ENCODE measurements around the gene CTXND1.

The CTXND1 gene

DNA sequence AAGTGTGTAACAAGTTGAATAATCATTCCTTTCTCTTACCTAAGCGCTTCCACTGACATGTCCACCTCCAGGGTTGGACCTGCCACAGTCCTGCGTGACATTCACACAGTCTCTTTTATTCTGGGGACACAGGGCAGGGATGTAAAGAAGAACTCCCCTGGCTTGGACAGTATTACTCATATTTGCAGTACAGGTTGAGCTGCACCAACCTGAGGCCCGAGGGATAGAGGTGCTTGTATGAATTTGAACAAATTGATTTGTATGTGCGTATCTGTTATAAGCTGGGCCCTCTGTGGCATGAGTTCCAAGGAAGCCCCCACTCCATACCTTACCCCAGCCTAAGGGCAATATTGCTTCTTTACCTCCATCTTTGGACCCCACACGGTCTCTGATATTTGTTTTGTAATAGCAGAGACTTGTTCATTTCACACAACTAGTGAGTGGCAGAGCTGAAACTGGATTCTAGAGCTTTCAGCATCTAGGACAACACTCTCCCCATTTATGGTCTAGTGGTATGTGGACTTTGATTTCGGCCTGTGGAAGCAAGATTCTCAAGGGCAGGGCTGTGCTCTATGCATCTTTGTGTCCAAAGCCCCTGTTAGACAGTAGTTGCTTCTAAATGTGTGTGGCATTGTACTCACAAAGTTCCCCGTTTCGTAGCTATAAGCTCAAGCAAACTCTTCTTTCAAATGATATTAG is 60.0 kb downstream of the CTXND1 start:
- Histone ChIP-seq H3K79me1 (ENCODE audit: low read length) (no peaks in the 10 kb centered on the region), H3K36me3 (ENCODE audit: control insufficient read depth, insufficient read depth, low read length) (no peaks in the 10 kb centered on the region), H3K9ac (ENCODE audit: low read length) (no peak overlapping the region), H3K4me1 (ENCODE audit: control insufficient read depth, low read depth, low read length) (no peaks in the 10 kb centered on the region), H2BK5ac (ENCODE audit: low read length) (no peak overlapping the region), H3K4me2 (ENCODE audit: low read length) (no peak overlapping the region), H3K27me3 (ENCODE audit: insufficient read depth, low read length, poor library complexity) (no peaks in the 10 kb centered on the region), H3K56ac (ENCODE audit: low read length) (no peak overlapping the region), H3K4me3 (ENCODE audit: low read length) (no peak overlapping the region), H2AK5ac (ENCODE audit: low read length) (no peak overlapping the region), H3K23ac (ENCODE audit: low read length) (no peak overlapping the region), H2BK120ac (ENCODE audit: low read depth, low read length) (no peak overlapping the region), H4K5ac (ENCODE audit: low read length) (no peak overlapping the region), H2BK15ac (replicated peaks; ENCODE audit: low read depth) (no peak overlapping the region), H4K8ac (ENCODE audit: low read depth, low read length) (no peak overlapping the region), H3K4ac (ENCODE audit: low read depth, low read length) (no peak overlapping the region), H3K27ac (ENCODE audit: low read depth, low read length) (no peak overlapping the region), H3K18ac (ENCODE audit: low read length) (no peak overlapping the region), H3K79me2 (ENCODE audit: control insufficient read depth, insufficient read depth, low read length) (no peaks in the 10 kb centered on the region)
- no peak for DNase-seq
- WGBS (ENCODE audit: extremely low coverage, insufficient coverage, low lambda C conversion rate), result no CpG with 5 or more reads among the region's 8 CpGs

DNA sequence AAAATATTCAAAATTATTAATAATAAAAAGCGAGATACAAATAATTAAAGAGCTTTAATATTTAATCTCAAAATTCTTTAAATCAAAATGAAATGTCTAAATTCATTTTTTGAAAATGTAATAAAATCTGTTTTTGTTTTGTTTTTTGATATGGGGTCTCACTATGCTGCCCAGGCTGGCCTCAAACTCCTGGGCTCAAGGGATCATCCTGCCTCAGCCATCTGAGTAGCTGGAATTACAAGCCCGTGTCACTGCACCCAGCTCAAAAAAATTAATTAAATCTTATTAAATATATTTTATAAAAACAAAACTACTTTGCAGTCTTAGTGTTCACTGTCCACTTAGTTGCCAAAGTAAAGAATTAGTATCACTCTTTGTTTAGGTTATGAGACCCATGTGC is 60.8 kb downstream of the CTXND1 start:
- no peak overlapping the region for H4K5ac ChIP-seq (ENCODE audit: low read length)
- H3K4ac ChIP-seq (ENCODE audit: low read depth, low read length), result no peak overlapping the region
- H3K27me3 ChIP-seq (ENCODE audit: insufficient read depth, low read length, poor library complexity), result no peaks in the 10 kb centered on the region
- H3K27ac ChIP-seq (ENCODE audit: low read depth, low read length), result no peak overlapping the region
- no peak overlapping the region for H2BK120ac ChIP-seq (ENCODE audit: low read depth, low read length)
- H2AK5ac ChIP-seq (ENCODE audit: low read length), result no peak overlapping the region
- H3K56ac ChIP-seq (ENCODE audit: low read length), result no peak overlapping the region
- no peak overlapping the region for H4K8ac ChIP-seq (ENCODE audit: low read depth, low read length)
- no peaks in the 10 kb centered on the region for H3K79me2 ChIP-seq (ENCODE audit: control insufficient read depth, insufficient read depth, low read length)
- H3K23ac ChIP-seq (ENCODE audit: low read length), result no peak overlapping the region
- H3K4me1 ChIP-seq (ENCODE audit: control insufficient read depth, low read depth, low read length), result no peaks in the 10 kb centered on the region
- no peak overlapping the region for H3K4me3 ChIP-seq (ENCODE audit: low read length)
- no peak overlapping the region for H3K18ac ChIP-seq (ENCODE audit: low read length)
- H3K36me3 ChIP-seq (ENCODE audit: control insufficient read depth, insufficient read depth, low read length), result no peaks in the 10 kb centered on the region
- 100% methylated on average over 1 of the region's 2 CpGs for WGBS (ENCODE audit: extremely low coverage, insufficient coverage, low lambda C conversion rate)
- no peak overlapping the region for H2BK5ac ChIP-seq (ENCODE audit: low read length)
- no peak for DNase-seq
- H3K79me1 ChIP-seq (ENCODE audit: low read length), result no peaks in the 10 kb centered on the region
- H2BK15ac ChIP-seq (replicated peaks; ENCODE audit: low read depth), result no peak overlapping the region
- no peak overlapping the region for H3K4me2 ChIP-seq (ENCODE audit: low read length)
- no peak overlapping the region for H3K9ac ChIP-seq (ENCODE audit: low read length)

DNA sequence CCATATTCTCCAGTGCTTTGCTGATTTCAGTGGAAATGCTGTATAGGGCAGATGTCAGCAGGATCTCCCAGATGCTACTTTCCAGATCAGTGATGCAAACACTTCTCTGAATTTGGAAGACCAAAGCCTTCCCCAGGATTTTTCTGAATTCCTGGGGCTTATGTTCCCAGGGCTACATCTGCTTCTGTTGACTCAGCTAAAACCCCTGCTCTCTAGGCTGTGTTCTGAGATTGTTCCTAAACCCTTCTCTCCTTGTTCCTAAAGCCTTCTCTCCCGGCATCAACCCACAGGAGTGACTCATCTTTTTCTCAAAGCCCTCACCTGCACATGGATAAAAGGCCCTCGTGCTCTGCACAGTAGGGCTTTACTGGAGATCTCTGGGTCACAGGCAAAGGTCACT is 63.8 kb downstream of the CTXND1 start:
- no CpG with 5 or more reads among the region's 2 CpGs for WGBS (ENCODE audit: extremely low coverage, insufficient coverage, low lambda C conversion rate)
- Histone ChIP-seq H3K79me2 (ENCODE audit: control insufficient read depth, insufficient read depth, low read length) (no peaks in the 10 kb centered on the region), H3K23ac (ENCODE audit: low read length) (no peak overlapping the region), H3K27ac (ENCODE audit: low read depth, low read length) (no peak overlapping the region), H3K79me1 (ENCODE audit: low read length) (no peaks in the 10 kb centered on the region), H3K4me2 (ENCODE audit: low read length) (no peak overlapping the region), H4K8ac (ENCODE audit: low read depth, low read length) (no peak overlapping the region), H2BK15ac (replicated peaks; ENCODE audit: low read depth) (no peak overlapping the region), H4K5ac (ENCODE audit: low read length) (no peak overlapping the region), H3K36me3 (ENCODE audit: control insufficient read depth, insufficient read depth, low read length) (no peaks in the 10 kb centered on the region), H3K9ac (ENCODE audit: low read length) (no peak overlapping the region), H2BK120ac (ENCODE audit: low read depth, low read length) (no peak overlapping the region), H3K27me3 (ENCODE audit: insufficient read depth, low read length, poor library complexity) (no peaks in the 10 kb centered on the region), H3K4me3 (ENCODE audit: low read length) (no peak overlapping the region), H3K4ac (ENCODE audit: low read depth, low read length) (no peak overlapping the region), H2AK5ac (ENCODE audit: low read length) (no peak overlapping the region), H2BK5ac (ENCODE audit: low read length) (no peak overlapping the region), H3K4me1 (ENCODE audit: control insufficient read depth, low read depth, low read length) (no peaks in the 10 kb centered on the region), H3K18ac (ENCODE audit: low read length) (no peak overlapping the region), H3K56ac (ENCODE audit: low read length) (no peak overlapping the region)
- DNase-seq, result peak; percentile 8

DNA sequence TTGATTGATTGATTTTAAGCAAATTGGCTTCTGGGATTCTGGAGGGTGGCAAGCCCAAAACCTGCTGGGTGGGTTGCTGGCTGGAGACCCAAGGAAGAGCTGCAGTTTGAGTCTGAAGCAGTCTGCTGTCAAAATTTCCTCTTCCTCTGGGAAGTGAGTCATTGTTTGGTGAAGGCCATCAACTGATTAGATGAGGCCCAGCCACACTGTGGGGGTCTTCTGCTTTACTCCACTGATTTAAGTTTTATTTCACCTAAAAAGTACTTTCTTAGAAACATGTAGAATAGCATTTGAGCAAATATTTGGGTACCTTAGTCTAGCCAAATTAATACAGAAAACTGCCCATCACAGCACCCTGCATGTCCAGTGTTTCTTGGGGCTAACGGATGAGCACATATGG is 65.4 kb downstream of the CTXND1 start:
- Histone ChIP-seq H3K79me2 (ENCODE audit: control insufficient read depth, insufficient read depth, low read length) (no peaks in the 10 kb centered on the region), H3K9ac (ENCODE audit: low read length) (no peak overlapping the region), H3K79me1 (ENCODE audit: low read length) (no peaks in the 10 kb centered on the region), H4K5ac (ENCODE audit: low read length) (no peak overlapping the region), H3K27me3 (ENCODE audit: insufficient read depth, low read length, poor library complexity) (no peaks in the 10 kb centered on the region), H2AK5ac (ENCODE audit: low read length) (no peak overlapping the region), H2BK5ac (ENCODE audit: low read length) (no peak overlapping the region), H3K4me3 (ENCODE audit: low read length) (no peak overlapping the region), H2BK120ac (ENCODE audit: low read depth, low read length) (no peak overlapping the region), H3K18ac (ENCODE audit: low read length) (no peak overlapping the region), H3K4me2 (ENCODE audit: low read length) (no peak overlapping the region), H3K4ac (ENCODE audit: low read depth, low read length) (no peak overlapping the region), H3K56ac (ENCODE audit: low read length) (no peak overlapping the region), H3K27ac (ENCODE audit: low read depth, low read length) (no peak overlapping the region), H4K8ac (ENCODE audit: low read depth, low read length) (no peak overlapping the region), H3K36me3 (ENCODE audit: control insufficient read depth, insufficient read depth, low read length) (no peaks in the 10 kb centered on the region), H2BK15ac (replicated peaks; ENCODE audit: low read depth) (no peak overlapping the region), H3K23ac (ENCODE audit: low read length) (no peak overlapping the region), H3K4me1 (ENCODE audit: control insufficient read depth, low read depth, low read length) (no peaks in the 10 kb centered on the region)
- DNase-seq, result no peak
- WGBS (ENCODE audit: extremely low coverage, insufficient coverage, low lambda C conversion rate), result no CpG with 5 or more reads among the region's 1 CpG

DNA sequence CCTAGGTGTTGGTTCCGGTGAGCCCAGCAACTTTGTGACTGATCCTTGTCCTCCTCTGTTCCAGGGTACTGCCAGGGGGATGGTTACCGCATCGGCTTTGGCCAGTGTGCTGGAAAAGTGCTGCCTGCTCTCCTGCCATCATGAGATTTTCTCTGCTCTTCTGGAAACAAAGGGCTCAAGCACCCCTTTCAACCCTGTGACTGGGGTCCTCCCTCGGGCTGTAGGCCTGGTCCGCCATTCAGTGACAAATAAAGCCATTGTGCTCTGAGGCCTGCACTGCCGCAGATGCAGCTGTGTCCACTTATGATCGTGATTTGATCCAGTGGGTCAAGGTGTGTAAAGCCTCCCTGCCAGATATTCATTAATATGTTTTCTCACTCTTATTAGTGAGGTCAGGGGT is 65.9 kb downstream of the CTXND1 start:
- Histone ChIP-seq H2BK15ac (replicated peaks; ENCODE audit: low read depth) (no peak overlapping the region), H3K36me3 (ENCODE audit: control insufficient read depth, insufficient read depth, low read length) (no peaks in the 10 kb centered on the region)
- WGBS (ENCODE audit: extremely low coverage, insufficient coverage, low lambda C conversion rate), result no CpG with 5 or more reads among the region's 7 CpGs

DNA sequence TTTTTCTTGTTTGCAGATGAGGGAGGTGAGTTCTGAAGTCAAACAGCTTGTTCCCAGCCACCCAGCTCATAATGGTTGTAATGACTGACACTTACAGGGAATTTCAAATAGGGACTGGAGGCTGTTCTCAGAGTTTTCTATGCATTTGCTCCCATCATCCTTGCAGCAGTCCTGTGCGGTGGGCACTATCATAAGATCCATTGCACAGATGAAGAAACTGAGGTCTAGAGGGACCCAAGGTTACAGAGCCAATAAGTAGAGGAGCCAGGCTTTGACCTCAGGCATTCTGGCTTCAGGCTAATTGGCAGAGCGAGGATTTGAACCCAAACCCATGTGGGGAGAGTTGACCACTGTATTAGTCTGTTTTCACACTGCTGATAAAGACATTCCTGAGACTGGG is 66.9 kb downstream of the CTXND1 start:
- H3K23ac ChIP-seq (ENCODE audit: low read length), result no peak overlapping the region
- H2BK15ac ChIP-seq (replicated peaks; ENCODE audit: low read depth), result no peak overlapping the region
- H3K4me2 ChIP-seq (ENCODE audit: low read length), result no peak overlapping the region
- H4K5ac ChIP-seq (ENCODE audit: low read length), result no peak overlapping the region
- no peak overlapping the region for H3K4ac ChIP-seq (ENCODE audit: low read depth, low read length)
- H3K27me3 ChIP-seq (ENCODE audit: insufficient read depth, low read length, poor library complexity), result no peaks in the 10 kb centered on the region
- no peak overlapping the region for H3K56ac ChIP-seq (ENCODE audit: low read length)
- H3K36me3 ChIP-seq (ENCODE audit: control insufficient read depth, insufficient read depth, low read length), result no peaks in the 10 kb centered on the region
- H3K9ac ChIP-seq (ENCODE audit: low read length), result no peak overlapping the region
- no peak overlapping the region for H2AK5ac ChIP-seq (ENCODE audit: low read length)
- H4K8ac ChIP-seq (ENCODE audit: low read depth, low read length), result no peak overlapping the region
- DNase-seq, result no peak
- H3K4me3 ChIP-seq (ENCODE audit: low read length), result no peak overlapping the region
- no peak overlapping the region for H3K27ac ChIP-seq (ENCODE audit: low read depth, low read length)
- no peak overlapping the region for H2BK5ac ChIP-seq (ENCODE audit: low read length)
- H3K4me1 ChIP-seq (ENCODE audit: control insufficient read depth, low read depth, low read length), result no peaks in the 10 kb centered on the region
- H2BK120ac ChIP-seq (ENCODE audit: low read depth, low read length), result no peak overlapping the region
- no peaks in the 10 kb centered on the region for H3K79me2 ChIP-seq (ENCODE audit: control insufficient read depth, insufficient read depth, low read length)
- no peak overlapping the region for H3K18ac ChIP-seq (ENCODE audit: low read length)
- no CpG with 5 or more reads among the region's 2 CpGs for WGBS (ENCODE audit: extremely low coverage, insufficient coverage, low lambda C conversion rate)
- no peaks in the 10 kb centered on the region for H3K79me1 ChIP-seq (ENCODE audit: low read length)

More for the DNA sequence above, 65.9 kb downstream of the CTXND1 start:
- no peak overlapping the region for H3K9ac ChIP-seq (ENCODE audit: low read length)
- H3K18ac ChIP-seq (ENCODE audit: low read length), result no peak overlapping the region
- H3K27ac ChIP-seq (ENCODE audit: low read depth, low read length), result no peak overlapping the region
- no peak overlapping the region for H3K4ac ChIP-seq (ENCODE audit: low read depth, low read length)
- H3K4me3 ChIP-seq (ENCODE audit: low read length), result no peak overlapping the region
- H3K27me3 ChIP-seq (ENCODE audit: insufficient read depth, low read length, poor library complexity), result no peaks in the 10 kb centered on the region
- H3K79me1 ChIP-seq (ENCODE audit: low read length), result no peaks in the 10 kb centered on the region
- H3K23ac ChIP-seq (ENCODE audit: low read length), result no peak overlapping the region
- no peak overlapping the region for H2BK120ac ChIP-seq (ENCODE audit: low read depth, low read length)
- H3K79me2 ChIP-seq (ENCODE audit: control insufficient read depth, insufficient read depth, low read length), result no peaks in the 10 kb centered on the region
- no peak overlapping the region for H3K4me2 ChIP-seq (ENCODE audit: low read length)
- H2BK5ac ChIP-seq (ENCODE audit: low read length), result no peak overlapping the region
- H2AK5ac ChIP-seq (ENCODE audit: low read length), result no peak overlapping the region
- H4K5ac ChIP-seq (ENCODE audit: low read length), result no peak overlapping the region
- H4K8ac ChIP-seq (ENCODE audit: low read depth, low read length), result no peak overlapping the region
- DNase-seq, result no peak
- no peak overlapping the region for H3K56ac ChIP-seq (ENCODE audit: low read length)
- no peaks in the 10 kb centered on the region for H3K4me1 ChIP-seq (ENCODE audit: control insufficient read depth, low read depth, low read length)

All from mesendoderm (in vitro differentiated cells).